CD14-positive monocyte (primary cell): Measurements from ENCODE around the gene SART1. TPM values are rescaled to one million over a fixed set of nuclear protein-coding genes. Genes with fewer than 3 reads are reported as not detected.

ENCODE experiments used
- DNase-seq, 3 donors: peaks; one replicate each; pipeline ENCODE4 v3.0.0-alpha.2; 2011 to 2022
- H2AFZ ChIP-seq: 2 replicates; pipeline ENCODE4 v1.6.0; 2012; ENCODE audit warnings: mild to moderate bottlenecking, low read depth, low read length, inconsistent platforms; ENCODE audit not compliant: insufficient read depth, poor library complexity, severe bottlenecking
- H3K27ac ChIP-seq, 2 donors: 1 replicate in 1 of 2; 2 replicates in 1 of 2; pipeline ENCODE4 v1.5.1; 2012 to 2013; ENCODE audit warnings: low read length in 2 of 2, control low read depth in 1 of 2, inconsistent platforms in 1 of 2, low read depth in 1 of 2, mild to moderate bottlenecking in 1 of 2
- H3K27me3 ChIP-seq, 2 donors: one replicate each; pipeline versions ENCODE4 v1.6.0 to v1.6.1; 2011 to 2013; ENCODE audit warnings: low read length in 2 of 2; ENCODE audit not compliant: control insufficient read depth in 2 of 2, insufficient read depth in 2 of 2
- H3K36me3 ChIP-seq, 2 donors: replicated peaks in 1 of 2; 1 replicate in 1 of 2; 2 replicates in 1 of 2; pipeline versions ENCODE4 v1.5.1 to v1.6.1; 2012 to 2013; ENCODE audit warnings: low read length in 2 of 2, control low read depth in 1 of 2, inconsistent platforms in 1 of 2, mild to moderate bottlenecking in 1 of 2; ENCODE audit not compliant: insufficient read depth in 2 of 2, control insufficient read depth in 1 of 2
- H3K4me1 ChIP-seq, 2 donors: 1 replicate in 1 of 2; 2 replicates in 1 of 2; pipeline versions ENCODE4 v1.5.1 to v1.6.1; 2012 to 2013; ENCODE audit warnings: low read length in 2 of 2, control low read depth in 1 of 2, inconsistent platforms in 1 of 2, mild to moderate bottlenecking in 1 of 2, moderate library complexity in 1 of 2; ENCODE audit not compliant: insufficient read depth in 2 of 2, control insufficient read depth in 1 of 2
- H3K4me2 ChIP-seq: replicated peaks from 2 replicates; pipeline ENCODE3; 2012; ENCODE audit warnings: low read length, moderate library complexity, mild to moderate bottlenecking; ENCODE audit not compliant: poor library complexity, severe bottlenecking; ENCODE audit errors: extremely low read depth
- H3K4me3 ChIP-seq, 3 experiments: fragments of 200-600 bp in 1 of 3; sonication (generic) in 1 of 3; replicated peaks in 1 of 3; 1 replicate in 2 of 3; 2 replicates in 1 of 3; pipeline ENCODE4 v1.5.1; 2011 to 2013; ENCODE audit warnings: low read length in 3 of 3, mild to moderate bottlenecking in 3 of 3, control low read depth in 2 of 3, low read depth in 2 of 3, inconsistent platforms in 1 of 3, moderate library complexity in 1 of 3
- H3K79me2 ChIP-seq: 2 replicates; pipeline ENCODE4 v1.6.0; 2012; ENCODE audit warnings: mild to moderate bottlenecking, control low read depth, inconsistent platforms, low read length, moderate library complexity; ENCODE audit not compliant: insufficient read depth
- H3K9ac ChIP-seq: 2 replicates; pipeline ENCODE4 v1.6.0; 2017; ENCODE audit warnings: low read length, mild to moderate bottlenecking; ENCODE audit not compliant: insufficient read depth, poor library complexity, severe bottlenecking
- H3K9me3 ChIP-seq, 2 donors: replicated peaks in 1 of 2; 1 replicate in 1 of 2; 2 replicates in 1 of 2; pipeline versions ENCODE4 v1.5.1 to v1.6.1; 2012 to 2013; ENCODE audit warnings: low read length in 2 of 2, control low read depth in 1 of 2; ENCODE audit not compliant: control insufficient read depth in 1 of 2, insufficient read depth in 1 of 2
- H4K20me1 ChIP-seq: 2 replicates; pipeline ENCODE4 v1.6.0; 2012; ENCODE audit warnings: mild to moderate bottlenecking, low read length, control low read depth, moderate library complexity; ENCODE audit not compliant: insufficient read depth
- H3K27ac Mint-ChIP-seq, 7 donors: one replicate each; pipeline ENCODE4 v1.8.0; 2020; ENCODE audit warnings: mild to moderate bottlenecking in 7 of 7, mixed read lengths in 7 of 7, moderate library complexity in 6 of 7, inconsistent platforms in 2 of 7
- H3K27me3 Mint-ChIP-seq, 3 donors: one replicate each; pipeline ENCODE4 v1.8.0; 2021 to 2022; ENCODE audit warnings: low read depth in 3 of 3, mild to moderate bottlenecking in 3 of 3, mixed read lengths in 3 of 3, moderate library complexity in 3 of 3, inconsistent platforms in 1 of 3
- H3K36me3 Mint-ChIP-seq, 2 donors: one replicate each; pipeline ENCODE4 v1.8.0; 2020; ENCODE audit warnings: mixed read lengths in 2 of 2, inconsistent platforms in 1 of 2, mild to moderate bottlenecking in 1 of 2
- H3K4me1 Mint-ChIP-seq: one replicate; pipeline ENCODE4 v1.8.0; 2020; ENCODE audit warnings: mild to moderate bottlenecking, mixed read lengths
- H3K4me3 Mint-ChIP-seq, 2 donors: one replicate each; pipeline ENCODE4 v1.8.0; 2020; ENCODE audit warnings: mild to moderate bottlenecking in 2 of 2, mixed read lengths in 2 of 2, moderate library complexity in 1 of 2
- H3K9me3 Mint-ChIP-seq, 7 donors: one replicate each; pipeline ENCODE4 v1.8.0; 2020 to 2022; ENCODE audit warnings: mixed read lengths in 7 of 7, mild to moderate bottlenecking in 6 of 7, moderate library complexity in 6 of 7, inconsistent platforms in 2 of 7
- CTCF ChIP-seq: fragments of 200-600 bp; IDR thresholded peaks from one replicate; pipeline ENCODE4 v1.8.0; 2022; ENCODE audit warnings: antibody characterized with exemption, mild to moderate bottlenecking
- WGBS: methylation state at CpG from one replicate; pipeline ENCODE4 v1.1.5; 2013; ENCODE audit warnings: missing lambda C conversion rate; ENCODE audit not compliant: insufficient coverage; 5-methylcytosine and 5-hydroxymethylcytosine counted together
- intact Hi-C, 2 donors: fragments of 100-400 bp; cut with micrococcal nuclease; formaldehyde crosslinking; loops; one replicate each; pipeline versions ENCODE4 v1.15.0 to v1.15.1; 2023
- polyA minus RNA-seq: library from RNA; depleted of rRNA, polyadenylated mRNA; stranded (reverse); fragments of >200 nt; gene quantifications from 2 replicates; pipeline ENCODE4 v1.2.3, GENCODE V29; 2012
- polyA plus RNA-seq, 3 donors: library from polyadenylated mRNA; depleted of rRNA in 1 of 3; unstranded in 2 of 3; stranded (reverse) in 1 of 3; fragments of 300-500 nt in 2 of 3; fragments of >200 nt in 1 of 3; fragmentation: Illumina TruSeq in 2 of 3; gene quantifications; 1 replicate in 2 of 3; 2 replicates in 1 of 3; pipeline ENCODE4 v1.2.3, GENCODE V29; 2012 to 2021
- total RNA-seq, 12 experiments: library from RNA in 1 of 12; stranded (reverse) in 1 of 12; fragments of 120-200 nt in 1 of 12; gene quantifications; one replicate each; pipeline ENCODE4 v1.2.4 and lab custom pipeline; 2013 to 2026; ENCODE audit warnings: mixed read lengths in 6 of 12, inconsistent platforms in 1 of 12

Gene SART1
- total RNA-seq (2013): 41.7 TPM
- polyA plus RNA-seq (10 to 100 TPM in 2 of 3 donors, 1 to 10 TPM in 1; 8.9 to 52.8 (median 16.1) TPM), polyA minus RNA-seq (38.8 and 73.8 TPM in 2 replicates), total RNA-seq (lab: John Stamatoyannopoulos, UW) (11.9 to 52.6 (median 38.4) reads per million in 11 experiments)

DNA sequence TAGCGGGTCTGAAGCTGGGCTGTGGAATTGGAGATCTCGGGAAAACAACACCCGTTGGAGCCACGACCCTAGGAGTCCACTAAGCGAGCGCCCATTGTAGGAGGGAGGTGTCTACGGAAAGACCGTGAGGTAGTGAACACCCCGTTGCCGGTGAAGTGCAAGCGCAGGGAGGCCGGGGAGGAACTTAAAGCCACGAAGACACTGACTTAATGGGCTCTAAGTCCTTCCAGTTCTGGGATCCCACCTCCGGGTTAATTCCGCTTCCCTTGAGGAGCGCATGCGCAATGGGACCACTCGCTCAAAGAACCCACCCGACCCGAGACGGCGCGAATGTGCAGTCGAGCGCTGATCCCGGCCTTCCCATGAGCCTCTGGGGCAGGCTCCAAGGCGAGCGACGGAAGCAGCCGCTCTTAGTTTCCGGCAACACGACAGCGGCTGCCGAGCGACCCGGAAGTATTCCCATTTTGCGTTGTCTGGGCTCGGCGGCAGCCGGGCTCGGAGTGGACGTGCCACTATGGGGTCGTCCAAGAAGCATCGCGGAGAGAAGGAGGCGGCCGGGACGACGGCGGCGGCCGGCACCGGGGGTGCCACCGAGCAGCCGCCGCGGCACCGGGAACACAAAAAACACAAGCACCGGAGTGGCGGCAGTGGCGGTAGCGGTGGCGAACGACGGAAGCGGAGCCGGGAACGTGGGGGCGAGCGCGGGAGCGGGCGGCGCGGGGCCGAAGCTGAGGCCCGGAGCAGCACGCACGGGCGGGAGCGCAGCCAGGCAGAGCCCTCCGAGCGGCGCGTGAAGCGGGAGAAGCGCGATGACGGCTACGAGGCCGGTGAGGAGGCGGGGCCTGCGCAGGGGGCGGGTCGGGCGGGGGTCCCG is at the start of gene SART1:
Gene SART1, plus strand, starts transcription at position 468 of the 874 bp plus-strand sequence. Its CDS starts 47 bp downstream, at position 515.
- Mint-ChIP-seq H3K4me1 (peaks cover 31% of the 10 kb centered on the region), H3K9me3 (peaks cover 0 to 2% (median 0%) of the 10 kb centered on the region in 7 donors), H3K27me3 (peaks cover 0 to 2% (median 2%) of the 10 kb centered on the region in 3 donors), H3K27ac (peak within 1 kb of the TSS; percentile 95 to 99 (median 97)), H3K36me3 (peaks cover 33 to 35% of the 10 kb centered on the region in 2 donors), H3K4me3 (peak within 1 kb of the TSS; percentile 91 to 95)
- peak within 1 kb of the TSS; percentile 90 for H2AFZ ChIP-seq
- TF ChIP-seq CTCF: no peak
- H3K36me3 ChIP-seq: peaks cover 26 to 32% of the 10 kb centered on the region in 2 donors
- H3K9me3 ChIP-seq: no peaks in the 10 kb centered on the region
- peaks cover 18 to 30% of the 10 kb centered on the region in 2 donors for H3K4me1 ChIP-seq
- H4K20me1 ChIP-seq: peaks cover 10% of the 10 kb centered on the region
- DNase-seq: peak; percentile 94 to 97 (median 97)
- peaks cover 35% of the 10 kb centered on the region for H3K79me2 ChIP-seq
- H3K4me3 ChIP-seq: peak within 1 kb of the TSS; percentile 74 to 97 (median 87)
- peak within 1 kb of the TSS; percentile 94 for H3K9ac ChIP-seq
- under 1% methylated on average over 91 of the region's 97 CpGs for WGBS
- no peaks in the 10 kb centered on the region for H3K27me3 ChIP-seq
- H3K4me2 ChIP-seq: peak within 1 kb of the TSS; percentile 72
- intact Hi-C loops: loop anchor here (1.0 to 5.0 kb wide), 5 partner anchors 39 to 73 kb away; partner anchors contain the start of genes BANF1 (in 2 of the 2), EIF1AD (in 2 of the 2), C11orf68 (in 1 of the 2) and DRAP1 (in 1 of the 2)
- peak within 1 kb of the TSS; percentile 80 to 92 for H3K27ac ChIP-seq

DNA sequence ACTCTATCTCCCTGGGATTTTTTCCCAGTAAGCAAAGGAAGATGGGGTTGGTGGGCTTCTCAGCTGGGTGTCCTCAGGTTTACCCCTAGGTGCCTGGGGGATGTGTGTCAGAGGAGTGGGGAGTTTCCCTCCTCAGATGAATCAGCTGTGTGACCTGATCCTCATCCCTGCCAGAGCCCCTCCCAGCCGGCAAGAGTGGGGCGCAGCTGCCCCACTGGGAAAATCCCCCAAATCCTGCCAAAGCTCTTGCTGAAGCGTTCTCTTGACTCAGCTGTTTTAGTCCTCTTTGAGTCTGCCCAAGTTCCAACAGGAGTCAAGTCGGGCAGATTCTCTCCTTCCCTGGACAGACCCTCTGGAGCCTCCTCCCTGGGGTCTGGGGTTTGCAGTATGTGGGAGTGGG is 48.7 kb upstream of the SART1 start:
- H3K27me3 Mint-ChIP-seq: peaks cover 0 to 6% (median 4%) of the 10 kb centered on the region in 3 donors
- H3K9me3 Mint-ChIP-seq: no peaks in the 10 kb centered on the region
- no peak overlapping the region for H3K4me3 Mint-ChIP-seq
- Histone ChIP-seq H3K36me3 (no peaks in the 10 kb centered on the region), H3K4me1 (peaks cover 44 to 48% of the 10 kb centered on the region in 2 donors), H3K9ac (no peak overlapping the region), H3K4me3 (no peak overlapping the region), H3K27me3 (no peaks in the 10 kb centered on the region), H2AFZ (no peak overlapping the region), H3K4me2 (no peak overlapping the region), H3K79me2 (peaks cover 12% of the 10 kb centered on the region), H3K27ac (no peak overlapping the region), H3K9me3 (no peaks in the 10 kb centered on the region), H4K20me1 (peaks cover 10% of the 10 kb centered on the region)
- peaks cover 6 to 8% of the 10 kb centered on the region in 2 donors for H3K36me3 Mint-ChIP-seq
- intact Hi-C loops: no loop called here
- no peak for TF ChIP-seq CTCF
- peak in 1 of 3 donors; percentile 76 for DNase-seq
- peak overlapping the region in 1 of 7 donors; percentile 77 for H3K27ac Mint-ChIP-seq
- WGBS: 88% methylated on average over 3 of the region's 4 CpGs
- peaks cover 44% of the 10 kb centered on the region for H3K4me1 Mint-ChIP-seq
